Gastroesophageal sphincter (tissue), 3 donors: ENCODE data around the gene STAT6.

ENCODE experiments used
- CTCF ChIP-seq, 4 experiments: fragments of 200-600 bp in 2 of 4; fragments of 450-650 bp in 2 of 4; sonication (generic) in 1 of 4; IDR thresholded peaks; one replicate each; pipeline ENCODE4 v1.5.1; 2017 to 2019; ENCODE audit warnings: antibody characterized with exemption in 4 of 4, mild to moderate bottlenecking in 2 of 4, moderate library complexity in 2 of 4
- EP300 ChIP-seq: sonication (generic); formaldehyde crosslinking; IDR thresholded peaks from one replicate; pipeline ENCODE4 v1.6.1; 2017; ENCODE audit warnings: antibody characterized with exemption, mild to moderate bottlenecking
- POLR2A ChIP-seq, 2 donors: fragments of 450-650 bp; IDR thresholded peaks; one replicate each; pipeline ENCODE4 v1.6.1; 2017; ENCODE audit warnings: antibody characterized with exemption in 2 of 2, mild to moderate bottlenecking in 2 of 2, moderate library complexity in 1 of 2
- POLR2AphosphoS5 ChIP-seq: sonication (generic); formaldehyde crosslinking; IDR thresholded peaks from one replicate; pipeline ENCODE4 v1.6.1; 2017; ENCODE audit warnings: antibody characterized with exemption

GRCh38 chr12:57118711-57119271 is 7.6 kb upstream of the STAT6 start:
- TF ChIP-seq CTCF (IDR thresholded peaks at IDR 0.05) = no peak
- TF ChIP-seq POLR2AphosphoS5 = no peak
- no peak for TF ChIP-seq EP300
- TF ChIP-seq POLR2A (IDR thresholded peaks at IDR 0.05) = no peak
